GM21576 (cell line): ENCODE data around the gene PCNT.
"Not testable (repeated sequence)": the region's sequence is repeated elsewhere in the genome, so short reads cannot be mapped to it uniquely, and the experiment has no call there.

Source experiments
- ATAC-seq: cut with Tn5 transposase; IDR thresholded peaks from one replicate; pipeline ENCODE4 v1.9.1; 2021; ENCODE audit warnings: mild to moderate bottlenecking, moderate library complexity; ENCODE audit not compliant: unreplicated experiment

The PCNT gene

GRCh38 chr21:46423546-46424038 is 99.6 kb downstream of the PCNT start:
- ATAC-seq = no peak

GRCh38 chr21:46424039-46424591 is 100.2 kb downstream of the PCNT start:
- no peak for ATAC-seq

GRCh38 chr21:46424621-46425020 is 100.7 kb downstream of the PCNT start:
- no peak for ATAC-seq

DNA sequence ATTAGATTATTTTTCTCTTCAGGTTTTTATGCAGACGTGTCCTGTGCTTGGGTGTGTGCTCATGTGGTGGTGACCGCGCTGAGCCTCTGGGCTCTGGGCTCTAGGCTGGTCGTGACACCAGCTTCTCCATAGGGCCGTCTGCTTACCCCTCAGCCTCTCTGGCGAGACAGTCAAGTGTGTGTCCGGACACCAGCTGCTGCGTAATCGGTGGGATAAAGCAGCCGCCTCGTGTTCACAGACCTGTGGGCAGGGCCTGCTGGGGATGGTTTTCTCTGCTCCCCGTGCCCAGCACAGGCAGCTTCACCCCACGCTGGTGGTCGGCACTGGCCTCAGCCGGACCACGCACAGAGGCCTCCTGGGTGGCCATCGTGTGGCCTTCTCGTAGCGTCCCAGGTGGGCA is 101.1 kb downstream of the PCNT start:
- no peak for ATAC-seq

DNA sequence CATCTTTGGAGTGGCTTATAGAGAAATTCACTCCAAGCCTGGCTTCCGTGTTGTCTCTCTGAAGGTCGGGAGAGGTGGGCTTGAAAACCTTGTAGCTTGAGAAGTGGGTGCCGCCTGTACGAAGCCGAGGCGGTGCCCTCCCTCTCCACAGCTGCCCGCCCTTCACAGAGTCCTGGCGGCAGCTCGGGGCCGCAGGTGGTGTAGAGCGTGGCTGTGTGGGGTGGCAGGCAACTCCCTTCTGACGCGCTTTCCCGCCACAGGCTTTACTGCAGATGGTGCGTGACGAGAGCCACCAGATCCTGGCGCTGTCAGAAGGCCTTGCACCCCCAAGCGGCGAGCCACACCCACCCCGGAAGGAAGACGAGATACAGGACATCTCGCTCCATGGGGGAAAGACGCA is 101.6 kb downstream of the PCNT start:
- no peak for ATAC-seq

DNA sequence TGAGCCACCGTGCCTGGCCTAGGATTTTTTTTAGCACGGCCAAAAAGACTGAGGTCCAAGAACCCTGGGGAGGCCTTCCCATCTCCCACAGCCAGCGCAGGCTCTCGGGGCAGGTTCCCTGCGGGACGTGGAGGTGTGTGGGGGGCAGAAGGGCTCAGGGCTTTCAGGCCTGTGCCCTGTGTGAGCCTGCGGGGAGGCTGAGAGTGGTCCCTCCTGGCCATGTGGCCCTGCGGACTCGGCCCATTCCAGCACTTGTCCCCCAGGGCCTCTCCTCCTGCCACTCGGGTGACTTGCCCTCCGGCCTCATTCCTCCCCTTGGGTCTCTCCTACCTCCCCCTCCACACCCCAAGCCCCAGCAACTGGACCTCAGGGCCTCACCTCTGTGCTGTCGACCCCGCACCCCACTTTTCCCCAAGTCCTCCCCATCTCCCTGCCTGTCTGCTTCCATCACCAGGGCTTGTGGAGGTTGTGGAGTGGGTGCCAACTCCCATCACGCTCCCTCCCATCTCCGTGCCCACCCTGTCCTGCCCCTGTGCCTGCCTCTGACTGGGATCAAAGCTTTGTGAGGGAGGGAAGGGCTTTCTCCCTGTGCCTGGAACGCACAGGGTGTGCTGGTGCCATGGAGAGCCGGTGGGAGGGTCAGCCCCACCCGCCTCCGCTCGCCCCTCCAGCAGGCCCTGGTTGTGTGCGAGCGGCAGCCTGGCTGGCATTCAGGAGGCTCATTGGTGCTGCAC is 102.5 kb downstream of the PCNT start:
- no peak for ATAC-seq

- ATAC-seq = no peak
These were observed 103.6 kb downstream of the PCNT start for GRCh38 chr21:46427516-46427915.

GRCh38 chr21:46428286-46428685 is 104.3 kb downstream of the PCNT start:
- ATAC-seq = no peak

GRCh38 chr21:46428987-46429710 is 105.2 kb downstream of the PCNT start:
- ATAC-seq = no peak

- ATAC-seq = no peak
These were observed 106.1 kb downstream of the PCNT start for GRCh38 chr21:46429754-46430681.

- no peak for ATAC-seq
These were observed 107.5 kb downstream of the PCNT start for GRCh38 chr21:46431448-46431847.

DNA sequence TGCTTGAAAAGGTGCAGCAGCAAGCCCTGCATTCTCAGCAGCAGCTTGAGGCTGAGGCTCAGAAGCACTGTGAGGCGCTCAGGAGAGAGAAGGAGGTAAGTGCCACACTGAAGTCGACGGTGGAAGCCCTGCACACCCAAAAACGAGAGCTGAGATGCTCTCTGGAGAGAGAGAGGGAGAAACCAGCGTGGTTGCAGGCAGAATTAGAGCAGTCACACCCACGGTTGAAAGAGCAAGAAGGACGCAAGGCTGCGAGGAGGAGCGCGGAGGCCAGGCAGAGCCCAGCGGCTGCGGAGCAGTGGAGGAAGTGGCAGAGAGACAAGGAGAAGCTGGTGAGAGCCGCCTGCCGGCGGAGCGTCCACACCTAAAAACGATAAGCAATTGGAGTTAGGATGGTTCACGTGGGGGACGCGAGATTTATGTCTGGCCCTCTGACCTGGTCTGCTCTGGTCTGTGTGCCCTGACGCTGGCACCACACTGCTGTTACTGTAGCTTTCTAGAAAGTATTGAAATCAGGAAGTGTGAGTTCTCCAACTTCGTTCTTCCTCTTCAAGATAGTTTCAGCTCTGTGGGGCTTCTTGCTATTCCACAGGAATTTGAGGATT is 108.0 kb downstream of the PCNT start:
- ATAC-seq = no peak

DNA sequence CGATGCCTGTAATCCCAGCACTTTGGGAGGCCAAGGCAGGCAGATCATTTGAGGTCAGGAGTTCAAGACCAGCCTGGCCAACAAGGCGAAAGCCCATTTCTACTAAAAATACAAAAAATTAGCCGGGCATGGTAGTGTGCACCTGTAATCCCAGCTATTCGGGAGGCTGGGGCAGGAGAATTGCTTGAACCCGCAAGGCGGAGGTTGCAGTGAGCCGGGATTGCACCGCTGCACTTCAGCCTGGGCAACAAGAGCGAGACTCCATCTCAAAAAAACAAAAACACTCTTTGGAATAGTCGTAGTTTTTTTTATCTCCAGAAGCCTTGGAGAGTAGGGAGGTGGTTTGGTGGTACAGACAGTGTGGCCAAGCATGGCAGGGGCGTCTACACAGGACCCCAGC is 109.2 kb downstream of the PCNT start:
- ATAC-seq = not testable (repeated sequence)

GRCh38 chr21:46434322-46434958 is 110.5 kb downstream of the PCNT start:
- no peak for ATAC-seq

- no peak for ATAC-seq
These were observed 111.9 kb downstream of the PCNT start for GRCh38 chr21:46435786-46436227.

DNA sequence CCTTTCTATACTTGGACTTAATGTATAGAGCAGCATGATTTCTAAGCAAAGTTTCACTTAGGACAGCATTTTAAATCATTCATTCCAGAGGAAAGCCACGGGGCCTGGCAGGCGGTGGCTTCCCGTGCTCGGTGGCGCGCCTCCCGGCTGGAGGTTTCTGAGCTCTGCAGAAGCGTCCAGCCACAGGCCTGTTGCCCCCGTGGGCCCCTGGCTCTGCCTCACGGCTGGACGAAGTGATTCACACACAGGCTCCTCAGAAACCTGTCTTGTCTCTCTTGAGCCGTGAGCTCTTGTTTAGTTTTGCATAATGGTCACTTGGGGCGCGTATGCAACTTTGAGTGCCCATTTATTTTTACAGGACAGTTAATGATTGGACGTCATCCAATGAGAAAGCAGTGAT is 112.7 kb downstream of the PCNT start:
- no peak for ATAC-seq

- no peak for ATAC-seq
These were observed 113.1 kb downstream of the PCNT start for GRCh38 chr21:46437096-46437498.

GRCh38 chr21:46437511-46437910 is 113.6 kb downstream of the PCNT start:
- no peak for ATAC-seq

- ATAC-seq = no peak
These were observed 114.3 kb downstream of the PCNT start for GRCh38 chr21:46438241-46438640.

- ATAC-seq = no peak
These were observed 116.0 kb downstream of the PCNT start for GRCh38 chr21:46439906-46440305.
